HG03196 (cell line): ENCODE measurements around the gene SFRP4.
"Not testable (repeated sequence)": the region's sequence is repeated elsewhere in the genome, so short reads cannot be mapped to it uniquely, and the experiment has no call there.

ENCODE experiments used
- ATAC-seq: cut with Tn5 transposase; IDR thresholded peaks from one replicate; pipeline ENCODE4 v1.9.1; 2021; ENCODE audit not compliant: unreplicated experiment

The SFRP4 gene

GRCh38 chr7:37916673-37917660 is at the start of gene SFRP4:
Gene SFRP4, minus strand, starts transcription at chr7:37916817. Its CDS starts 280 bp downstream, at chr7:37916537.
- peak; percentile 39 for ATAC-seq

GRCh38 chr7:37964196-37964595 is 47.6 kb upstream of the SFRP4 start:
- no peak for ATAC-seq

- ATAC-seq = no peak
Measured at GRCh38 chr7:37961251-37961650, 44.6 kb upstream of the SFRP4 start.

GRCh38 chr7:37960483-37960882 is 43.9 kb upstream of the SFRP4 start:
- no peak for ATAC-seq

- ATAC-seq = no peak
Measured at GRCh38 chr7:37957221-37957970, 40.8 kb upstream of the SFRP4 start.

- no peak for ATAC-seq
Measured at GRCh38 chr7:37956791-37957190, 40.2 kb upstream of the SFRP4 start.

GRCh38 chr7:37954217-37954616 is 37.6 kb upstream of the SFRP4 start:
- ATAC-seq = not testable (repeated sequence)

GRCh38 chr7:37952240-37952639 is 35.6 kb upstream of the SFRP4 start:
- no peak for ATAC-seq

GRCh38 chr7:37947941-37948210 is 31.3 kb upstream of the SFRP4 start:
- no peak for ATAC-seq

- ATAC-seq = no peak
Measured at GRCh38 chr7:37947138-37947940, 30.7 kb upstream of the SFRP4 start.

- no peak for ATAC-seq
Measured at GRCh38 chr7:37945336-37945735, 28.7 kb upstream of the SFRP4 start.

GRCh38 chr7:37944737-37945054 is 28.1 kb upstream of the SFRP4 start:
- no peak for ATAC-seq

- ATAC-seq = no peak
Measured at GRCh38 chr7:37943905-37944736, 27.5 kb upstream of the SFRP4 start.

- peak; percentile 32 for ATAC-seq
Measured at GRCh38 chr7:37942934-37943610, 26.5 kb upstream of the SFRP4 start.

GRCh38 chr7:37933018-37933566 is 16.5 kb upstream of the SFRP4 start:
- no peak for ATAC-seq

- ATAC-seq = no peak
Measured at GRCh38 chr7:37932543-37932942, 15.9 kb upstream of the SFRP4 start.

GRCh38 chr7:37930226-37930948 is 13.8 kb upstream of the SFRP4 start:
- no peak for ATAC-seq

- no peak for ATAC-seq
Measured at GRCh38 chr7:37928878-37929277, 12.3 kb upstream of the SFRP4 start.
